Measurements from ENCODE around the gene STS. TPM values are rescaled to one million over a fixed set of nuclear protein-coding genes. Genes with fewer than 3 reads are reported as not detected.

Gene STS
- total RNA-seq, 4 donors from 2014 or later, result 1.8 to 7.9 (median 5.3) TPM

DNA sequence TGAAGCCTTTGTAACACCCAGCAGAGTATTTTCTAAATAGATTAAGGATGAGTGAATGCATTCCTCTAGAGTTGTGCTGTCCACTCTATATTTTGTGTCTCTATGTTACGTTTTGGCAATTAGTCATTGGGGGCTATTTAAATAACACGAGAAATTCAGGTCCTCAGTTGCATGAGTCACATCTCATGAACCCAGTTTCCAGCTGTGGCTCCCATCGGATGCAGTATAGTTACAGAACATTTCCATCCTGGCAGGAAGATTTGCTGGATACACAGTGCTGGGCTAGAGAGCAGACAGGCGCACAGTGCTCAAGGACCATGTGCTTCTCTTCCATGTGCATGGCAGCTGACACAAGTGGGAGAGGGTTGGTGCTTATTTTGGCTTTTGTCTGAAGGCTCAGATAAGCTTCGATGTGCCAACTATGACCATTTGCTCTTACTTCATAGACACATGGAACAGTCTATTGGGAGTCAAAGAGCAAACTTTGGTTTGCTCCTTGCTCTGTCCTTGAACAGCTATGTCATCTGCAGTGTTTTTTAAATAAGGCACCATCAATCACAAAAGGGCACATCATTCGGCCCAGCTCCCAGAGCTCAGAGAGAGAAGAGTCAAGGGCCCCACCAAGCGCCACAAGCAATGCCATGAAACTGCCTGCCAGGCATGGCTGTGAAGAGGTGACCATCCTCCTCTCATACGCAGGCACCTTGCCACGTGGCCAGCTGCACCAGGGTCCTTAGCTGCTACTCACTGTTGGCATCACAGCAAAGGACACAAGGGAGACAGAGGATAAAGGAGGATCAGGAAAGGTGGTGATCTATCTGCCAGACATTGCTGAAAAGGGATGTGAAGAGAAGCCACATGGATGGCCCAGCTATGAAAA lies 8.1 kb upstream of the STS start:
- H3K27ac ChIP-seq, result no peak overlapping the region
- intact Hi-C loops (cut with DNase I; ENCODE audit: low total_unique reads), result no loop called here
- H3K9me3 ChIP-seq, result no peaks in the 10 kb centered on the region
- H3K27me3 ChIP-seq, result no peaks in the 10 kb centered on the region
- no peak for DNase-seq
- in situ Hi-C loops (cut with MboI; ENCODE audit: low pct_ligation_motif_present in 1 of 4, low pct_unique_long_range_greater_than_20kb in 1 of 4, low sequenced_read_pairs in 3 of 4), result no loop called here
- no peak overlapping the region for H3K4me3 ChIP-seq
- TF ChIP-seq EP300 (IDR thresholded peaks at IDR 0.05; ENCODE audit: low read depth) (no peak), POLR2AphosphoS5 (IDR thresholded peaks at IDR 0.05) (no peak), POLR2A (IDR thresholded peaks at IDR 0.05) (no peak)
- TF ChIP-seq, protein P1, sequence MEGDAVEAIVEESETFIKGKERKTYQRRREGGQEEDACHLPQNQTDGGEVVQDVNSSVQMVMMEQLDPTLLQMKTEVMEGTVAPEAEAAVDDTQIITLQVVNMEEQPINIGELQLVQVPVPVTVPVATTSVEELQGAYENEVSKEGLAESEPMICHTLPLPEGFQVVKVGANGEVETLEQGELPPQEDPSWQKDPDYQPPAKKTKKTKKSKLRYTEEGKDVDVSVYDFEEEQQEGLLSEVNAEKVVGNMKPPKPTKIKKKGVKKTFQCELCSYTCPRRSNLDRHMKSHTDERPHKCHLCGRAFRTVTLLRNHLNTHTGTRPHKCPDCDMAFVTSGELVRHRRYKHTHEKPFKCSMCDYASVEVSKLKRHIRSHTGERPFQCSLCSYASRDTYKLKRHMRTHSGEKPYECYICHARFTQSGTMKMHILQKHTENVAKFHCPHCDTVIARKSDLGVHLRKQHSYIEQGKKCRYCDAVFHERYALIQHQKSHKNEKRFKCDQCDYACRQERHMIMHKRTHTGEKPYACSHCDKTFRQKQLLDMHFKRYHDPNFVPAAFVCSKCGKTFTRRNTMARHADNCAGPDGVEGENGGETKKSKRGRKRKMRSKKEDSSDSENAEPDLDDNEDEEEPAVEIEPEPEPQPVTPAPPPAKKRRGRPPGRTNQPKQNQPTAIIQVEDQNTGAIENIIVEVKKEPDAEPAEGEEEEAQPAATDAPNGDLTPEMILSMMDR (IDR thresholded peaks at IDR 0.05), result no peak
- no peaks in the 10 kb centered on the region for H3K4me1 ChIP-seq
- 89% methylated on average over 9 of the region's 9 CpGs; no CpG with 5 or more reads in 1 of the 2 donors for WGBS, 2 donors (ENCODE audit: low coverage in 1 of 2)
- no peaks in the 10 kb centered on the region for H3K36me3 ChIP-seq

DNA sequence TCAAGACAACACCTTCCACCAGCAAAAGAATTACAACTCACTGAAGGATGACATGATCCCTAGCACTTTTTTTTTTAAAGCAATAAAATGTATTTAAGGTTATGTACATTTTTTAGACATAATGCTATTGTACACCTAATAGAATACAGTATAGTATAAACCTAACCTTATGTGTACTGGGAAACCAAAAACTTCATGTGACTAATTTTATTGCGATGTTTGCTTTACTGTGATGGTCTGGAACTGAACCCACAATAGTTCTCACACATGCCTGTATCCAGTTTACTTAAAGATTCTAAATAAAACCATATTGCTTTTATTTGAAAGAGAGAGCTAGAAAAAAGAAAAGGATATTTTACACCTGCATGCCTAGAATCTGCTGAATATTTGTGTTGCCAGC lies 4.4 kb upstream of the STS start:
- no peak for DNase-seq
- Histone ChIP-seq H3K27me3 (no peaks in the 10 kb centered on the region), H3K36me3 (no peaks in the 10 kb centered on the region), H3K4me3 (no peak overlapping the region), H3K9me3 (no peaks in the 10 kb centered on the region), H3K27ac (no peak overlapping the region), H3K4me1 (peaks cover 0 to 11% (median 5%) of the 10 kb centered on the region in 4 donors)
- TF ChIP-seq POLR2A (IDR thresholded peaks at IDR 0.05) (no peak), POLR2AphosphoS5 (IDR thresholded peaks at IDR 0.05) (no peak)
- intact Hi-C loops (cut with DNase I; ENCODE audit: low total_unique reads) (no loop called here), in situ Hi-C loops (cut with MboI; ENCODE audit: low pct_ligation_motif_present in 1 of 4, low pct_unique_long_range_greater_than_20kb in 1 of 4, low sequenced_read_pairs in 3 of 4) (no loop called here)
- WGBS, 2 donors (ENCODE audit: low coverage in 1 of 2), result 98% methylated on average over 1 of the region's 1 CpG; no CpG with 5 or more reads in 1 of the 2 donors

DNA sequence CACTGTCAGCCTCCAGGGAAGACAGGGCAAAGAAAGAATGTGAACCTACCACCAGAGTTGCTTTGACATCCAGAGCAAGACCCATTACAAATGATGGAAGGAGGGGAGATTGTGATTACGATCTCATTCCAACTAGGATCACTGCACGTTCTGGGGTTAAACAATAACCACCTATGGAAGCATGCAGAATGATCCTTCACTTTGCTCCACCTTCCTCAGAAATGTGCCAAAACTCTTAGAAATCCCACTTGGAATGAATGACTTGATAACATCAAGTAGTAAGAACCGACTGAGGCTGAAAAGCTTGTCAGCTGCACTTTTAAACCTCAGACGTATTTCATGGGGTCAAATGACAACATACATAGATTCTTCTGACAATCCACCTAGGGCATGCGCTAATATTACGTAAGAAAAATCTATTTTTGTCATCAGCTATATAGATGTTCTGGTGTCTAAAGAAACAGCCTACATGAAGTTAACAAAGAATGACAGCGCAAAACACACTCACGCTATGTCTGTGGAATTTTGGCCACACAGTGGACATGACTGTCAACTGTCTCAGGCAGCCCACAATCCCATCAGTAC lies 3.5 kb upstream of the STS start:
- Histone ChIP-seq H3K36me3 (no peaks in the 10 kb centered on the region), H3K27me3 (no peaks in the 10 kb centered on the region), H3K4me1 (peaks cover 0 to 11% (median 5%) of the 10 kb centered on the region in 4 donors), H3K9me3 (no peaks in the 10 kb centered on the region), H3K4me3 (no peak overlapping the region), H3K27ac (no peak overlapping the region)
- in situ Hi-C loops (cut with MboI; ENCODE audit: low pct_ligation_motif_present in 1 of 4, low pct_unique_long_range_greater_than_20kb in 1 of 4, low sequenced_read_pairs in 3 of 4) (no loop called here), intact Hi-C loops (cut with DNase I; ENCODE audit: low total_unique reads) (no loop called here)
- TF ChIP-seq EP300 (IDR thresholded peaks at IDR 0.05; ENCODE audit: low read depth) (no peak), POLR2A (IDR thresholded peaks at IDR 0.05) (no peak), POLR2AphosphoS5 (IDR thresholded peaks at IDR 0.05) (no peak)
- TF ChIP-seq, protein P1 (IDR thresholded peaks at IDR 0.05), result no peak
- 64 to 86% methylated on average over 2 to 8 of the region's 8 CpGs for WGBS, 2 donors (ENCODE audit: low coverage in 1 of 2)
- DNase-seq, result no peak

DNA sequence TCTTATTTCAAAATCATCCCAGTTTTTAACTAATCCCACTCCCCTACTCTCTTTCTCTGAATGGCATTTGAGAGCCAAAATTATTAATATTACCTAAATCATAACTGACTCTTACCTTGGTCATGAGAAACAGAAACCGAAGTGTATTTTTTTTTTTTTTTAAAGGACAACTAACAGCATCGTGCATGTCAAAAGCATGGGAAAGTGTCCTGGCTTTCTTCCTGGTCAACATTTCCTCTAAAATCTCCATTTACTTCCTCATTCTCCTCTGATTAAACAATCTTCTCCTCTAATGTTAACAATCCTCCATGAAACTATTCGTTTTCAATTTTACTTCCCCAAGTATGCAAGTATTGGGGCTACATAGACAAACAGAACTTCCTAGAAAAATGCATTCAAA lies 2.1 kb upstream of the STS start:
- no peak overlapping the region for H3K4me3 ChIP-seq
- WGBS, 2 donors (ENCODE audit: low coverage in 1 of 2), result 29% methylated on average over 1 to 3 of the region's 3 CpGs
- intact Hi-C loops (cut with DNase I; ENCODE audit: low total_unique reads) (no loop called here), in situ Hi-C loops (cut with MboI; ENCODE audit: low pct_ligation_motif_present in 1 of 4, low pct_unique_long_range_greater_than_20kb in 1 of 4, low sequenced_read_pairs in 3 of 4) (no loop called here)
- DNase-seq, result no peak
- no peaks in the 10 kb centered on the region for H3K36me3 ChIP-seq
- H3K9me3 ChIP-seq, result no peaks in the 10 kb centered on the region
- H3K27ac ChIP-seq, result peak overlapping the region; percentile 34 to 95 (median 48)
- TF ChIP-seq EP300 (IDR thresholded peaks at IDR 0.05; ENCODE audit: low read depth) (no peak), POLR2AphosphoS5 (IDR thresholded peaks at IDR 0.05) (no peak), POLR2A (IDR thresholded peaks at IDR 0.05) (no peak)
- TF ChIP-seq, protein P1 (IDR thresholded peaks at IDR 0.05), result no peak
- no peaks in the 10 kb centered on the region for H3K27me3 ChIP-seq
- peaks cover 0 to 11% (median 5%) of the 10 kb centered on the region in 4 donors for H3K4me1 ChIP-seq

Data from transverse colon (tissue), 4 donors.